GM18868 (cell line): ENCODE measurements around the gene ZBTB39.
A peak's percentile ranks its signal among the peaks of the same experiment; 100 is the strongest.
"Not testable (repeated sequence)": the region's sequence is repeated elsewhere in the genome, so short reads cannot be mapped to it uniquely, and the experiment has no call there.

Source experiments
- ATAC-seq: cut with Tn5 transposase; IDR thresholded peaks from one replicate; pipeline ENCODE4 v1.9.1; 2021; ENCODE audit warnings: mild to moderate bottlenecking, moderate library complexity; ENCODE audit not compliant: unreplicated experiment

The ZBTB39 gene

DNA sequence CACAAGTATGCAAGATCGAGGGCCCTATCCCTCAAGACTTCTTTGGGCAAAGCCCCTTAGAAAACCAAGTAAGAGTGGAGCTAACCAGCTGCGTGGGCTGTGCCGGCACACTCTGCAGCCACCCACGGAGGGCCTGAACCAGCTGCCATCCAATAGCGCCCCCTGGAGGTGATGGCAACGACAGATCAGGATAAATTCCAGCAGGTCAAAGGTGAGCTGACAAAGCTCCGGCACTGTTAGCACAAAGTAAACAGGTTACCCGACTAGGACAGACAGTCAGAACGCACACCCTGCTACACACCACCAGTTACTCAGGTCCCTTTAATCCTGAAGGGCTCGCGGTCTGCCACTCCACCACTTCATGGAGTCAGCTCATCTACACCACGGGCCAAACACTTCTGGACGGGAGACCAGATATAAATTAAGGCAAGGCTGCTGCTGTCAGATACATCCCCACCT lies 4.9 kb downstream of the ZBTB39 start:
- no peak for ATAC-seq

DNA sequence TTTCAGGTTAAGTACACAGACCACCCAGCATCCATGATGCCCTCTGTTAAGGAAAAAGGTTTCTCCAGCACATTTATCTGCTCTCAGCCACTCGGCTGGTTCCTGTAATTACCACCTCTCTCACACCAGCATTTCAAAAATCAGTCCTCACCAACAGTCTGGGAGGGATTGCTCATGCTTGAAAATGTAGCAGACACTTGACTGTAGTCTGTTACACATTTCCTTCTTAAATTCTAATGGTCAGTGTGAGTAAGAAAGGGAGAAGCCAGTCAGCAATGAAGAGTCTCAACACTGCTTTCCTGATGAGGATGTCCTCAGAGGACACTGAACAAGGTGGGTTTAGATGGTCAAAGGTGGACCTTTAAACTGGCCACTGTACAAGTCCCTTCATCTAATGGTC lies 6.0 kb downstream of the ZBTB39 start:
- no peak for ATAC-seq

GRCh38 chr12:56999456-56999855 lies 6.9 kb downstream of the ZBTB39 start:
- no peak for ATAC-seq

GRCh38 chr12:56998981-56999380 lies 7.4 kb downstream of the ZBTB39 start:
- peak; percentile 89 for ATAC-seq

- ATAC-seq = no peak
Measured at GRCh38 chr12:56998316-56998715, 8.0 kb downstream of the ZBTB39 start.

DNA sequence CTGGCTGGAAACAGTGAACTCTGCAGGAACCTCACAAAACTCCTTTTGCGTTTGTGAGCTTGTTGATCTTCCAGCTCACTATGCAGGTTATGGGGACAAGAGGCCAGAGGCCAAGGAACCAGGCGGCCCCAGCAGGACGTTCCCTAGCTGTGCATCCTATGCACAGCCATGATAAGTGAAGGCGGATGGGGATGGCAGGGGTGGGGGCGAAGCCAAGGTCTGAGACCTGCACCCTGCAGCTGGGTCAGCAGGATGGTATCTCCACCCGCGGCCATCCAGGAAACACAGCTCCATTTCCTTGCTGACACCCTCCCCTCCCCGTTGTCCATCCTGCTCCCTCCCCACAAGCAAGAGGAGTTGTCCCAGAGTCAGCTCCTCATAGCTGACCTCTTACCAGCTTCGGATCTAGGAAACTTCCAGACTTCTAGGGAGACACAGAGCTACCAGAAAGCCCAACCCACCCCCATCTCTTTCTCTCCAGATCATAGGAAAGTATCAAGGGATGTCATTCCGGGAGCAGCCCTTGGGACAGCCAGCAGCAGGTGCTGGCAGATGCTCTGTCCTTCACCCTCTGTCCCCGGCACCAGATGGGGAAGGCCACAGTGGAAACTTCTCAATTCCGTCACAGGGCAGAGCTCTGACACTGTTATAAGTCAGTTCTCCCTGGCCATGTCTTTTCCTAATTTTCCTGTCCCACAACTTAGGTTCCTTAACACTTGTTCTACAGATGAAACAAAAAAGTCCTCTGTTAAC lies 9.4 kb downstream of the ZBTB39 start:
- ATAC-seq = no peak

GRCh38 chr12:56995930-56996496 lies 10.3 kb downstream of the ZBTB39 start:
- no peak for ATAC-seq

DNA sequence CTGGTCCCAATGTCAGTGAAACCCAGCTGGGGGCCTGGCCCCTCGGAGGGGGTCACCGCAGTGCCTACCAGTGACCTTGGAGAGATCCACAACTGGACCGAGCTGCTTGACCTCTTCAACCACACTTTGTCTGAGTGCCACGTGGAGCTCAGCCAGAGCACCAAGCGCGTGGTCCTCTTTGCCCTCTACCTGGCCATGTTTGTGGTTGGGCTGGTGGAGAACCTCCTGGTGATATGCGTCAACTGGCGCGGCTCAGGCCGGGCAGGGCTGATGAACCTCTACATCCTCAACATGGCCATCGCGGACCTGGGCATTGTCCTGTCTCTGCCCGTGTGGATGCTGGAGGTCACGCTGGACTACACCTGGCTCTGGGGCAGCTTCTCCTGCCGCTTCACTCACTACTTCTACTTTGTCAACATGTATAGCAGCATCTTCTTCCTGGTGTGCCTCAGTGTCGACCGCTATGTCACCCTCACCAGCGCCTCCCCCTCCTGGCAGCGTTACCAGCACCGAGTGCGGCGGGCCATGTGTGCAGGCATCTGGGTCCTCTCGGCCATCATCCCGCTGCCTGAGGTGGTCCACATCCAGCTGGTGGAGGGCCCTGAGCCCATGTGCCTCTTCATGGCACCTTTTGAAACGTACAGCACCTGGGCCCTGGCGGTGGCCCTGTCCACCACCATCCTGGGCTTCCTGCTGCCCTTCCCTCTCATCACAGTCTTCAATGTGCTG lies 11.0 kb downstream of the ZBTB39 start:
- no peak for ATAC-seq

DNA sequence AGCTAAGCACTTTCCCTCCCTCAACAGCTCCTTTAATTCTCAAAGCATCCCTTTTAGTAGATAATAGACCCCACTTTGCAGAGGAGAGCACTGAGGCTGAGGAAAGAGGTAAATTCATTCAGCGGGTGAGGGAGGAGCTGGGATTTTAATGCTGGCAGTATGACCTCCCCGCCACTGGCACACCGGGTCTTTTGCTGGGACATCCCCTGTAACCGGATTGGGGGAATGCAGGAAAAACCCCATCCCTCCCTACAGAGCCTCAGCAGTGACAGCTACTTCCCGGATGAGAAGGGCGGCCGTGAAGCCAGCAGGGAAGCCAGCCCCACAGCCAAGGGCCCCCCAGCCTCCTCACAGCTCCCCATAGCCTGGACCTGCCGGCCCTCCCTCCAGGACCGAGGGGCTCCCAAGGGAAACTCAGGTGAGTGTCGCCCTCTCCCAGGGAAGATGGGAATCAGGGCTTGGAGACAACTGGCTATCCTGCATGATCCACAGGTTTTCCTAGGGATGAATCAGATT lies 12.1 kb downstream of the ZBTB39 start:
- no peak for ATAC-seq

GRCh38 chr12:56993346-56993745 lies 13.0 kb downstream of the ZBTB39 start:
- no peak for ATAC-seq

DNA sequence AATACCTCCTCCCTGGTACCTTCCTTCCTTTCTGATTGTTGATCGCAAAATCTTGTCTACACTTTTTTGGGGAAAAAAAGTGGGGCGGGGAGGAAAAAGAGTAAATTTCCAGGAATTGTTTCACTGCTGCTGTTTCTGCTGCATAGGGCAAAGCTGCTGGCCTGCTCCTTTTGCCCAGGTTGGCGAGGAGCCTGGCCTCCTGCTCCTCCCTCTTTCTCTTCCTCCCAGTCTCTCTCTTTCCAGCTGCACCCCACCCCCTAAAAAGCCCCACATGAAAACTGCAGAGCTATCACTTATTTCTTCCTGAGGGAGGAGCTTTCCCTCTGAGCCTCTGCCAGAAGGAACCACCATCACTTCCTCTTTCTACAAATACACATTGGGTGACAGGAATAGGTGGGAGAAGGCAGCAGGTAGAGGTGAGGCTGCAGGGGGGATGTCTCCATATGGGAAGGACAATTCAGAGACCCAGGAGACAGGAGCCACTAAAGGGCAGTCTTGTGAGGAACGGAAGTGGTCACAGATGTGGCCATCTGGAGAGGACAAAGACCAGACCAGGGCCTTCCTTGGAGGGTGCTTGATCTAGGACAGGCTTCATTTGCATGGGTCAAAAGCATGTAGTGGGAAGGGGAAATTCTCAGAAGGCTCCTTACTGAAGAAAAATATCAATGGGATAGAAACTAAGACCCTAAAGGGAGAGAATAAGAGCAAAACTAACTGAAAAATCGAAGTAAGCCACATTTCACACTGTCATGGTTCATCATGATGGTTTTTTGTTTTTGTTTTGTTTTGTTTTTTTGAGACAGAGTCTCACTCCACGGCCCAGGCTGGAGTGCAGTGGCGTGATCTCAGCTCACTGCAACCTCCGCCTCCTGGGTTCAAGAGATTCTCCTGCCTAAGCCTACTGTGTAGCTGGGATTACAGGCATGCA lies 14.8 kb downstream of the ZBTB39 start:
- ATAC-seq = no peak

DNA sequence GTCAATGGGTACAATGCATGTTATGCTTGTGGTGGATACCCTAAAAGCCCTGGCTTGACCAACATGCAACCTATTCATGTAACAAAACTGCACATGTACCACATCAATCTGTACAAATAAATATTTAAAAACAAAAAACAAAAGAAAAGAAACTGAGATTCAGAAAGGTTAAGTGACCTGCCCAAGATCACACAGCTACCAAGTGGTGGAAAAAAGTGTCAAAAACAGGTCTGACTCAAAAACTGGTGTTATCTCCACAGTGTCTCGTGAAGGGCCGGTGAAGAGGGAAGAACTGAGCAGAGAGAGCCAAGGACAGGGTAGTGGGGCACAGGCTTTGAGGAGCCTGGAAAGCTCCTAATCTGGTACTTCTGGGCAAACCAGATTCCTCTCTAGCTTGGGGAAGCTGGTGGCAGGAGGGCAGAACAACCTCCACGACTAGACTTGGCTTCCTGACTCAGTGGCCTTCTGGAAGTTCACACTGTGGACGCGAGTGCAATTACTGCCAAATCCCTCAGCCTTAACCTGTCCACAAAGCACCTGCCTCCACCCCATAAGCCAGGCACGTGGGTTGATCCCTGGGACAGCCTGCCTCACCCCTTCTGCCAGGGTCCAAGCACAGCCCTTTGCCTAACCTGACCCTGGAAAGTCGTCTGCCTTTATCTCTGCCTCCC lies 15.6 kb downstream of the ZBTB39 start:
- no peak for ATAC-seq

DNA sequence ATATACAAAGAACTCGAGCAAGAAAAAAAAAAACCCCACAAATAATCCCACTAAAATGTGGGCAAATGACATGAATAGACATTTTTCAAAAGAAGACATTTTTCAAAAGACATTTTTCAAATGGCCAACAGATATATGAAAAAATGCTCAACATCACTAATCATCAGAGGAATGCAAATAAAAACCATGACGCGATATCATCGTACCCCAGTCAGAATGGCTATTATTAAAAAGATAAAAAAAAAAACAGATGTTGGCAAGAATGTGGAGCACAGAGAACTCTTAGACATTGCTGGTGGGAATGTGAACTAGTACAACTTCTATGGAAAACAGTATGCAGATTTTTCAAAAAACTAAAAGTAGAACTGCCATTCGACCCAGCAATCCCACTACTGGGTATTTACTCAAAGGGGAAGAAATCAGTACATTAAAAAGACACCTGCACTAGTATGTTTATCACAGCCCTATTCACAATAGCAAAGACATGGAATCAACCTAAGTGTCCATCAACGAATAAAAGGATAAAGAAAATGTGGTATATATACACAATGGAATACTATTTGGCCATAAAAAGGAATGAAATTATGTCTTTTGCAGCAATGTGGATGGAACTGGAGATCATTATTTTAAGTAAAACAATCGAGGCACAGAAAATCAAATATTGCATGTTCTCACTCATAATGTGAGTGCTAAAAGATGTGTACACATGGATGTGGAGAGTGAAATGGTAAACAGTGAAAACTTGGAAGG lies 16.3 kb downstream of the ZBTB39 start:
- ATAC-seq = no peak

GRCh38 chr12:56988207-56988739 lies 18.1 kb downstream of the ZBTB39 start:
- no peak for ATAC-seq

- ATAC-seq = peak; percentile 59
Measured at GRCh38 chr12:56987551-56988053, 18.7 kb downstream of the ZBTB39 start.

DNA sequence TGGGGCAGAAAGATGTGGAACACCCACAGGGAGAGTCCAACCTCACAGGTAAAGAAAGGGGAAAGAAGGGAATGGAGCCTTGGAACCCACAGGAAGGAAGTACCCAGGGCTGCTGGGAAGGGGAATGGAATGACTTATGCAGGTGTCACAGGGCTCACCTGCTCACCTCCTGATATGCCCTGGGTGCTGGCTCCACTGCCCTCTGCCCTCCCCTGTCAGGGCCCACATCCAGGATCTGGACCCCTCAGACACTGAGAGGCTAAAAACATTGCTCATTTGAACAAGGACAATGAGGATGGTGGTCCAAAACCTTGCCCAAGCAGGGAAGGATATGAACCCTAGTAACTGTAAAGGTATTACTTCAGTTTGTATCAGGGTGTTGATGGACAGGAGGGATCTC lies 19.3 kb downstream of the ZBTB39 start:
- no peak for ATAC-seq

DNA sequence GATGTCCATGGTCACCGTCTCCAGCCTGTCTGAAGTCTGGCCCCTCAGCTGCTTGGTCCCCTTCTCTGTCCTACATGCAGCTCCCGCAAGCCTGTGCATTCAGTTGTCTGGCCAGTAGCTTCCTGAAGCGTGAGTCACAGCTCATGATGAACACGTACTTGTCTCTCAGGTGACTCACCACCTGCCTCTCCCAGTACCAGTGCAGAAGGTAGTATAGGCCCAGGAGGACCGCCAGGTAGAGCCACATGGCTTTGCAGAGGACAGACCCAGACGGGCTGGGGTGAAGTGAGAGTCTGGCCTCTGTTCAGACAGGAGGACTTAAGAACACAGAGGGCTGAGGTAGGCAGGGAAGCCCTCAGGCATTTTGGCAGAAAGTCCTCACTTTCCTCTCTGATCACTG lies 20.6 kb downstream of the ZBTB39 start:
- not testable (repeated sequence) for ATAC-seq

DNA sequence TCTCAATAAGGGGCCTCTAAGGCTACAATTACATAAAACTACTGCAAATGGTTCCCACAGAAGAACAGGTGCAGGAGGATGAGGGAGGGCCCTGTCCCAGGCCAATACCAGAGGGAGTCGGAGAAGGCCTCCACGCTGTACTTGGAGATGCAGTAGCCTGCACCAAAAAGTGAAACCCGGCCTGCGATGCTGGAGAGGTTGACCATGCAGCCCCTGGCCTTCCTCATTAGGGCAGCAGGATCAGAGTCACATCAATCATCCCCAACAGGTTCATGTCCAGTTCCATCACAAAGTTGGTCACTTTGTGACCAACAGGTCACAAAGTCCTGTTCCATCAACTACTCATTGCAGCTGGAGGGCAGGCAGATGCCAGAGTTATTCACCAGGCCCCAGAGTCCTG lies 23.0 kb downstream of the ZBTB39 start:
- no peak for ATAC-seq
